GM12872 (cell line): ENCODE results near the gene AKT2.

Source experiments
- CTCF ChIP-seq: IDR thresholded peaks from 3 replicates; pipeline ENCODE4 v1.5.1; 2011; ENCODE audit warnings: low read depth, mild to moderate bottlenecking, low read length, moderate library complexity; ENCODE audit not compliant: insufficient read depth

The AKT2 gene

GRCh38 chr19:40208602-40209001, 76.5 kb downstream of the AKT2 start:
- TF ChIP-seq CTCF, result no peak

- TF ChIP-seq CTCF, result no peak
Observed at GRCh38 chr19:40205760-40206159, 79.4 kb downstream of the AKT2 start.

- TF ChIP-seq CTCF, result no peak
Observed at GRCh38 chr19:40204381-40204780, 80.8 kb downstream of the AKT2 start.

- no peak for TF ChIP-seq CTCF
Observed at GRCh38 chr19:40200341-40201099, 84.6 kb downstream of the AKT2 start.

GRCh38 chr19:40198272-40198990, 86.7 kb downstream of the AKT2 start:
- no peak for TF ChIP-seq CTCF

GRCh38 chr19:40193587-40193849, 91.6 kb downstream of the AKT2 start:
- no peak for TF ChIP-seq CTCF

GRCh38 chr19:40192758-40193586, 92.2 kb downstream of the AKT2 start:
- no peak for TF ChIP-seq CTCF
